Choroid plexus epithelial cell (primary cell): ENCODE measurements around the gene CCDC172.

ENCODE experiments used
- DNase-seq: peaks from one replicate; pipeline ENCODE4 v3.0.0-alpha.2; 2010; ENCODE audit warnings: low read depth
- H3K4me3 ChIP-seq: 2 replicates; pipeline ENCODE4 v1.5.1; 2011; ENCODE audit warnings: low read depth, mild to moderate bottlenecking, control low read depth, low read length, moderate library complexity
- TF ChIP-seq, protein P1 (sequence below): conservative IDR thresholded peaks from 2 replicates; pipeline ENCODE4 v1.5.1; 2011; ENCODE audit warnings: low read depth, mild to moderate bottlenecking, control low read depth, inconsistent platforms, low read length, moderate library complexity

The CCDC172 gene

DNA sequence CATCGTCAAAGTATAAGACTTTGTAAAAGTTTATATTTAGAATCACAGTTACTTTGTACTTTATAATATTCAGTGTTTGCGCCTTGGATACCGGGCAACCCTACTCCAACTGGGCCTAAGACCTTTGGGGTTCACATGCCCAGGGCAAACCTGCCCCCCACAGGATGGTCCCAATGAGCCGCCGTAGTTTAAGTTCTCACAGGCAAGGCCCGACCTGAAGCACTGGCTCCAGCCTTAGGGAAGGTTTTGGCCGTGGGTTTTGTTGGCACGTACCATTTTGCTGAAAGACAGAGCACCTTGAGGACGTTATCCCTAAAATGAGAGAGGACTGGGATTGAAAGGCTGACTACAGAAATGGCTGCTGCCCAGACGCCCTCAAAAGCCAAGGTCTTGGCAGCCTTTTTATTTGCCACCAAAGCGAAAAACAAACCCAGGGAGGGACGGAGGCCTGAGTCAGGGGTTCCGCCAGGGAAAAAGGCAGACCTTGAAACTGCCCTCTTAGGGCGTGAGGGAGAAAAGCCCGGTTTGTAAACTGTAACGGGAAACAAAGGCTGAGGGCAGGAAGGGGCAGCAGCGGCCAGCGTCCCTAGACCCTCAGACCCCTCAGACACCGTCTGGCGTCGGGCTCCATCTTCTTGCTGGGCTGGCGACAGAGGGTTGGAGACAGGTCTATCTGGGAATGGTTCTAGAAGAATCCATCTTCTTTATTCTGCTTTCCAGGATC, at the start of gene CCDC172:
Gene CCDC172, plus strand, starts transcription at position 222 of the 724 bp plus-strand sequence. CDS start 564 bp downstream, outside the sequence.
- TF ChIP-seq, protein P1, sequence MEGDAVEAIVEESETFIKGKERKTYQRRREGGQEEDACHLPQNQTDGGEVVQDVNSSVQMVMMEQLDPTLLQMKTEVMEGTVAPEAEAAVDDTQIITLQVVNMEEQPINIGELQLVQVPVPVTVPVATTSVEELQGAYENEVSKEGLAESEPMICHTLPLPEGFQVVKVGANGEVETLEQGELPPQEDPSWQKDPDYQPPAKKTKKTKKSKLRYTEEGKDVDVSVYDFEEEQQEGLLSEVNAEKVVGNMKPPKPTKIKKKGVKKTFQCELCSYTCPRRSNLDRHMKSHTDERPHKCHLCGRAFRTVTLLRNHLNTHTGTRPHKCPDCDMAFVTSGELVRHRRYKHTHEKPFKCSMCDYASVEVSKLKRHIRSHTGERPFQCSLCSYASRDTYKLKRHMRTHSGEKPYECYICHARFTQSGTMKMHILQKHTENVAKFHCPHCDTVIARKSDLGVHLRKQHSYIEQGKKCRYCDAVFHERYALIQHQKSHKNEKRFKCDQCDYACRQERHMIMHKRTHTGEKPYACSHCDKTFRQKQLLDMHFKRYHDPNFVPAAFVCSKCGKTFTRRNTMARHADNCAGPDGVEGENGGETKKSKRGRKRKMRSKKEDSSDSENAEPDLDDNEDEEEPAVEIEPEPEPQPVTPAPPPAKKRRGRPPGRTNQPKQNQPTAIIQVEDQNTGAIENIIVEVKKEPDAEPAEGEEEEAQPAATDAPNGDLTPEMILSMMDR = no peak

DNA sequence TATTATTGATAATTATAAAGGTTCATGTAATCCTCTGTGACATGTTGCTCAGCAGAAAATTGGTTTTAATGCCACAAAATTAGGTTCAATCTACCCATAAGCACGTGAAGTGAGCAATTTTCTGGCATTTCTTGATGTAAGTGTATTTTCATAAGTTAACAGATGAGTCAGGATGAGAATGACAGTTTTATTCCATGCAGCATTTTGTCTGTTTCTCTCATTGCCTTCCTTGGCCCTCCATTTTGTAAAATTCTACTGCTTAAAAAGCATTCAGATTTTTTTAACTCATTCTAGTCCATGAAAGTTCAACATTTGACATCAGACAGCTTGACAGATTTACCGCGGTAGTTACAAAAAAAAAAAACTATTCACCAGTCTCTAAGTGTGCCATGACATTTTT, 47.3 kb upstream of the CCDC172 start:
- H3K4me3 ChIP-seq = no peak overlapping the region
- DNase-seq = no peak
- TF ChIP-seq, protein P1 = no peak

More for the DNA sequence above, at the start of gene CCDC172:
- DNase-seq = no peak
- no peak within 1 kb of the TSS for H3K4me3 ChIP-seq

GRCh38 chr10:116278846-116279245, 45.4 kb upstream of the CCDC172 start:
- H3K4me3 ChIP-seq = no peak overlapping the region
- DNase-seq = no peak
- TF ChIP-seq, protein P1 = no peak

- TF ChIP-seq, protein P1 = no peak
- H3K4me3 ChIP-seq = no peak overlapping the region
- no peak for DNase-seq
Observed at GRCh38 chr10:116281775-116282174, 42.5 kb upstream of the CCDC172 start.

DNA sequence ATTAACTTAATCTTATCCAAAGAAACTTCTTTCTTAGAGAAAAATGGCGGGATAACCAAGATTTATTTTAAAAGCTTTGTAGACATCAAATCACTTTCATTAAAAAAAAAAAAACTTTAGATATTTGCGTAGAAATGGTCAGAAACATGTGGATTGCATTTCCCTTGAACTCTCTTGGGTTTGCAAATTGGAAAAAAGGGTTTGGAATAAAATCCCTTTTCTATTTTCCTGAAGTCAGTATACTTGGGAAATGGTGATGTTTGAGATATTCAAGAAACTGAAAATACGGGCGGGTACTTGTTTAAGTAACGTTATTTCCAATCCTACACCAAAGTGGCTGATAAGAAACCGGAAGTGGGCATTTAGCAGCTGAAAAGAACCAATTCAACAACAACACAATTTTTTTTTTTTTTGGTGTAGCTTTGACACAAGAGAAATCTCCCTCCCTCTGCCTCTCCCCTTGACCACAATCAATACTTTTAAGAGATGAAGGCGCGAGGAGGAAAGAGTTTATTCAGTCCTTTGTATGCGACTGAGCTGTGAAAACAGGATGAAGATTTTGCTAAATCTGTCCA, 37.5 kb upstream of the CCDC172 start:
- TF ChIP-seq, protein P1 = no peak
- H3K4me3 ChIP-seq = no peak overlapping the region
- no peak for DNase-seq

GRCh38 chr10:116287906-116288501, 36.2 kb upstream of the CCDC172 start:
- H3K4me3 ChIP-seq = no peak overlapping the region
- TF ChIP-seq, protein P1 = peak; percentile 80
- DNase-seq = peak; percentile 81
